GM12878 (cell line): ENCODE data around the gene NECAB2.

Experiments used
- CHD1 ChIP-seq: IDR thresholded peaks from 2 replicates; pipeline ENCODE4 v1.6.1; 2012; ENCODE audit warnings: low read depth, low read length, improper control_type of control experiment
- EED ChIP-seq: sonication (generic); IDR thresholded peaks from 2 replicates; pipeline ENCODE4 v1.6.1; 2016; ENCODE audit warnings: antibody characterized with exemption, low read depth
- KAT2A ChIP-seq: conservative IDR thresholded peaks from 2 replicates; pipeline ENCODE4 v1.6.1; 2011; ENCODE audit warnings: low read depth, low read length; ENCODE audit not compliant: control insufficient read depth
- SIN3A ChIP-seq: IDR thresholded peaks from 2 replicates; pipeline ENCODE4 v1.6.1; 2012; ENCODE audit warnings: low read depth, low read length, improper control_type of control experiment
- ZBTB40 ChIP-seq: fragments of 450-650 bp; IDR thresholded peaks from 2 replicates; pipeline ENCODE4 v1.6.1; 2016; ENCODE audit warnings: mild to moderate bottlenecking, moderate library complexity, borderline replicate concordance
- TF ChIP-seq, protein P1 (sequence below), 3 experiments: IDR thresholded peaks in 2 of 3; conservative IDR thresholded peaks in 1 of 3; 2 replicates each; pipeline ENCODE4 v1.5.1; 2011; ENCODE audit warnings: low read depth in 3 of 3, low read length in 3 of 3, mild to moderate bottlenecking in 3 of 3, control low read depth in 2 of 3, moderate library complexity in 2 of 3, inconsistent platforms in 1 of 3, mixed read lengths in 1 of 3; ENCODE audit not compliant: control insufficient read depth in 2 of 3, insufficient read depth in 1 of 3; ENCODE audit errors: extremely low read depth in 1 of 3

GRCh38 chr16:83955218-83956130, 12.6 kb upstream of the NECAB2 start:
- TF ChIP-seq, protein P1, sequence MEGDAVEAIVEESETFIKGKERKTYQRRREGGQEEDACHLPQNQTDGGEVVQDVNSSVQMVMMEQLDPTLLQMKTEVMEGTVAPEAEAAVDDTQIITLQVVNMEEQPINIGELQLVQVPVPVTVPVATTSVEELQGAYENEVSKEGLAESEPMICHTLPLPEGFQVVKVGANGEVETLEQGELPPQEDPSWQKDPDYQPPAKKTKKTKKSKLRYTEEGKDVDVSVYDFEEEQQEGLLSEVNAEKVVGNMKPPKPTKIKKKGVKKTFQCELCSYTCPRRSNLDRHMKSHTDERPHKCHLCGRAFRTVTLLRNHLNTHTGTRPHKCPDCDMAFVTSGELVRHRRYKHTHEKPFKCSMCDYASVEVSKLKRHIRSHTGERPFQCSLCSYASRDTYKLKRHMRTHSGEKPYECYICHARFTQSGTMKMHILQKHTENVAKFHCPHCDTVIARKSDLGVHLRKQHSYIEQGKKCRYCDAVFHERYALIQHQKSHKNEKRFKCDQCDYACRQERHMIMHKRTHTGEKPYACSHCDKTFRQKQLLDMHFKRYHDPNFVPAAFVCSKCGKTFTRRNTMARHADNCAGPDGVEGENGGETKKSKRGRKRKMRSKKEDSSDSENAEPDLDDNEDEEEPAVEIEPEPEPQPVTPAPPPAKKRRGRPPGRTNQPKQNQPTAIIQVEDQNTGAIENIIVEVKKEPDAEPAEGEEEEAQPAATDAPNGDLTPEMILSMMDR (IDR thresholded peaks at IDR 0.05 in 2 of 3, conservative IDR thresholded peaks at IDR 0.05 in 1 of 3; ENCODE audit: control insufficient read depth in 2 of 3, extremely low read depth in 1 of 3, insufficient read depth in 1 of 3, low read depth in 3 of 3, low read length in 3 of 3), result no peak
- no peak for TF ChIP-seq EED
- no peak for TF ChIP-seq ZBTB40
- TF ChIP-seq CHD1, result no peak
- no peak for TF ChIP-seq SIN3A
- TF ChIP-seq KAT2A, result no peak
